K562 (cell line): ENCODE results near the gene TMEM156. TPM values are rescaled to one million over a fixed set of nuclear protein-coding genes. Genes with fewer than 3 reads are reported as not detected.

Experiments
- BDP1 ChIP-seq: IDR thresholded peaks from 3 replicates; pipeline ENCODE4 v1.6.1; 2011; ENCODE audit not compliant: insufficient read length, insufficient read depth
- MBD2 ChIP-seq: sonication (generic); IDR thresholded peaks from 2 replicates; pipeline ENCODE4 v1.6.1; 2016; ENCODE audit warnings: low read depth, borderline replicate concordance
- NR2F6 ChIP-seq: fragments of 450-650 bp; formaldehyde crosslinking; IDR thresholded peaks from 2 replicates; pipeline ENCODE4 v1.4.0; 2020; ENCODE audit warnings: mild to moderate bottlenecking
- PATZ1 ChIP-seq: fragments of 250-450 bp; sonication (Bioruptor Pico); IDR thresholded peaks from 2 replicates; pipeline ENCODE4 v1.5.0; 2020; ENCODE audit warnings: mild to moderate bottlenecking, borderline replicate concordance
- PHF8 ChIP-seq: fragments of 200-600 bp; sonication (generic); IDR thresholded peaks from 2 replicates; pipeline ENCODE4 v1.6.1; 2012; ENCODE audit warnings: mixed run types, mild to moderate bottlenecking, inconsistent platforms, low read length, moderate library complexity, borderline replicate concordance
- RBFOX2 ChIP-seq: fragments of 200-400 bp; formaldehyde crosslinking; IDR thresholded peaks from 2 replicates; pipeline ENCODE4 v1.6.1; 2017; ENCODE audit warnings: low read depth, mild to moderate bottlenecking, low read length, moderate library complexity
- RFX5 ChIP-seq: IDR thresholded peaks from 2 replicates; pipeline ENCODE4 v1.6.1; 2011; ENCODE audit warnings: low read depth, mild to moderate bottlenecking, improper control_type of control experiment, low read length
- RUNX1 ChIP-seq: sonication (generic); IDR thresholded peaks from 2 replicates; pipeline ENCODE4 v1.6.1; 2016; ENCODE audit warnings: antibody characterized with exemption, low read depth
- SMARCA4 ChIP-seq: fragments of 450-650 bp; IDR thresholded peaks from 2 replicates; pipeline ENCODE4 v1.6.1; 2016
- ZNF668 ChIP-seq: fragments of 250-450 bp; sonication (Bioruptor Pico); IDR thresholded peaks from 2 replicates; pipeline ENCODE4 v1.8.0; 2022; ENCODE audit warnings: mild to moderate bottlenecking, inconsistent platforms
- polyA plus RNA-seq, 8 experiments: library from polyadenylated mRNA; depleted of rRNA in 4 of 8; stranded (reverse) in 5 of 8; unstranded in 3 of 8; fragments of >200 nt; fragmentation: Nextera tagmentation in 2 of 8; fragmentation: Illumina TruSeq in 1 of 8; extraction: Ambion mirVana in 2 of 8; extraction: Trizol in 1 of 8; gene quantifications; 2 replicates each; pipeline versions ENCODE4 v1.2.1 to v1.2.3, GENCODE V29; 2011 to 2014; ENCODE audit warnings: inconsistent platforms in 1 of 8, missing spikeins in 1 of 8
- total RNA-seq, 7 experiments: library from RNA; depleted of rRNA in 6 of 7; stranded (reverse); fragments of >200 nt in 6 of 7; fragmentation: Illumina TruSeq in 2 of 7; extraction: Trizol in 2 of 7; gene quantifications; 2 replicates each; pipeline versions ENCODE4 v1.2.1 to v1.2.3, GENCODE V29; 2011 to 2021; ENCODE audit warnings: low replicate concordance in 1 of 7
- TF ChIP-seq, protein P1 (sequence below): fragments of 450-650 bp; IDR thresholded peaks from 2 replicates; pipeline ENCODE4 v1.6.1; 2016; ENCODE audit warnings: mild to moderate bottlenecking, moderate library complexity
- TF ChIP-seq, protein P2 (sequence below), 3 experiments: IDR thresholded peaks in 2 of 3; conservative IDR thresholded peaks in 1 of 3; 2 replicates each; pipeline ENCODE4 v1.5.1; 2011 to 2012; ENCODE audit warnings: low read length in 3 of 3, mild to moderate bottlenecking in 3 of 3, control low read depth in 2 of 3, improper control_type of control experiment in 1 of 3, inconsistent platforms in 1 of 3, low read depth in 1 of 3, mixed read lengths in 1 of 3, moderate library complexity in 1 of 3; ENCODE audit not compliant: insufficient read depth in 2 of 3

Gene TMEM156
- total and polyA plus RNA-seq, 9 of the 15 experiments (the other 6 are each of a cell fraction or from before 2014, with no cell fraction given) = 3.5 to 9.6 (median 6.4) TPM

DNA sequence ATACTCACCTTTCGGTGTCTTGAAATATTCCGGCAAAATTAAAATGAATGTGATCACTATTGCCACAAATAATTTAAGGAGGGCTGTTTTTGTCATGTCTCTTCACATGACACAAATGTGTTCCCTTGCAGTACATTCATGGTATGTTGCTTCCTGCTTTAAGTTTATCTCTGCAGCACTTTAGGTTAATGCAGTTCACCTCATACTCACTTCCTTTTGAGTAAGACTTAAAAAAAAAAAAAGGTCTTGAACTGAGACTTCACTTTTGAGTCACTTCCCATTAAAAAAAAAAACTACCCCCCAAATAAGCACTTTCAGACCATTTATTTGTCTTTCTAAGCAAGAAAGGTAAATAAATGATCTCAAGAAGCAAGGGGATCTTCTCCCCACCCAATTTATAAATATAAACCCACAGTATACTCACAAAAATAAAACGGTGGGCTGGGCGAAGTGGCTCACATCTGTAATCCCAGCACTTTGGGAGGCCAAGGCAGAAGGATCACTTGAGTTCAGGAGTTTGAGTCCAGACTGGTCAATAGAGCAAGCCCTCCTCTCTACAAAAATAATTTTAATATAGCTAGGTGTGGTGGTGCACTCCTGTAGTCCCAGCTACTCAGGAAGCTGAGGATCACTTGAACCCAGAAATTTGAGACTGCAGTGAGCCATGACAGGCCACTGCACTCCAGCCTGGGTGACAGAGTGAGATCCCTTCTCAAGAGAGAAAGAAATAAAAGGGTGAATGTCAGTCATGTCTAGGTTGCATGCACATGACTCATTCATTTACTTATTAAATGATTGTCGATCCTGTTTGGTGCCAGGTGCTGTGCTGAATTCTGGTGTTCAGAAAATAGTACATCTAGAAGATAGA is at the start of gene TMEM156 (continued):
- TF ChIP-seq, protein P1, sequence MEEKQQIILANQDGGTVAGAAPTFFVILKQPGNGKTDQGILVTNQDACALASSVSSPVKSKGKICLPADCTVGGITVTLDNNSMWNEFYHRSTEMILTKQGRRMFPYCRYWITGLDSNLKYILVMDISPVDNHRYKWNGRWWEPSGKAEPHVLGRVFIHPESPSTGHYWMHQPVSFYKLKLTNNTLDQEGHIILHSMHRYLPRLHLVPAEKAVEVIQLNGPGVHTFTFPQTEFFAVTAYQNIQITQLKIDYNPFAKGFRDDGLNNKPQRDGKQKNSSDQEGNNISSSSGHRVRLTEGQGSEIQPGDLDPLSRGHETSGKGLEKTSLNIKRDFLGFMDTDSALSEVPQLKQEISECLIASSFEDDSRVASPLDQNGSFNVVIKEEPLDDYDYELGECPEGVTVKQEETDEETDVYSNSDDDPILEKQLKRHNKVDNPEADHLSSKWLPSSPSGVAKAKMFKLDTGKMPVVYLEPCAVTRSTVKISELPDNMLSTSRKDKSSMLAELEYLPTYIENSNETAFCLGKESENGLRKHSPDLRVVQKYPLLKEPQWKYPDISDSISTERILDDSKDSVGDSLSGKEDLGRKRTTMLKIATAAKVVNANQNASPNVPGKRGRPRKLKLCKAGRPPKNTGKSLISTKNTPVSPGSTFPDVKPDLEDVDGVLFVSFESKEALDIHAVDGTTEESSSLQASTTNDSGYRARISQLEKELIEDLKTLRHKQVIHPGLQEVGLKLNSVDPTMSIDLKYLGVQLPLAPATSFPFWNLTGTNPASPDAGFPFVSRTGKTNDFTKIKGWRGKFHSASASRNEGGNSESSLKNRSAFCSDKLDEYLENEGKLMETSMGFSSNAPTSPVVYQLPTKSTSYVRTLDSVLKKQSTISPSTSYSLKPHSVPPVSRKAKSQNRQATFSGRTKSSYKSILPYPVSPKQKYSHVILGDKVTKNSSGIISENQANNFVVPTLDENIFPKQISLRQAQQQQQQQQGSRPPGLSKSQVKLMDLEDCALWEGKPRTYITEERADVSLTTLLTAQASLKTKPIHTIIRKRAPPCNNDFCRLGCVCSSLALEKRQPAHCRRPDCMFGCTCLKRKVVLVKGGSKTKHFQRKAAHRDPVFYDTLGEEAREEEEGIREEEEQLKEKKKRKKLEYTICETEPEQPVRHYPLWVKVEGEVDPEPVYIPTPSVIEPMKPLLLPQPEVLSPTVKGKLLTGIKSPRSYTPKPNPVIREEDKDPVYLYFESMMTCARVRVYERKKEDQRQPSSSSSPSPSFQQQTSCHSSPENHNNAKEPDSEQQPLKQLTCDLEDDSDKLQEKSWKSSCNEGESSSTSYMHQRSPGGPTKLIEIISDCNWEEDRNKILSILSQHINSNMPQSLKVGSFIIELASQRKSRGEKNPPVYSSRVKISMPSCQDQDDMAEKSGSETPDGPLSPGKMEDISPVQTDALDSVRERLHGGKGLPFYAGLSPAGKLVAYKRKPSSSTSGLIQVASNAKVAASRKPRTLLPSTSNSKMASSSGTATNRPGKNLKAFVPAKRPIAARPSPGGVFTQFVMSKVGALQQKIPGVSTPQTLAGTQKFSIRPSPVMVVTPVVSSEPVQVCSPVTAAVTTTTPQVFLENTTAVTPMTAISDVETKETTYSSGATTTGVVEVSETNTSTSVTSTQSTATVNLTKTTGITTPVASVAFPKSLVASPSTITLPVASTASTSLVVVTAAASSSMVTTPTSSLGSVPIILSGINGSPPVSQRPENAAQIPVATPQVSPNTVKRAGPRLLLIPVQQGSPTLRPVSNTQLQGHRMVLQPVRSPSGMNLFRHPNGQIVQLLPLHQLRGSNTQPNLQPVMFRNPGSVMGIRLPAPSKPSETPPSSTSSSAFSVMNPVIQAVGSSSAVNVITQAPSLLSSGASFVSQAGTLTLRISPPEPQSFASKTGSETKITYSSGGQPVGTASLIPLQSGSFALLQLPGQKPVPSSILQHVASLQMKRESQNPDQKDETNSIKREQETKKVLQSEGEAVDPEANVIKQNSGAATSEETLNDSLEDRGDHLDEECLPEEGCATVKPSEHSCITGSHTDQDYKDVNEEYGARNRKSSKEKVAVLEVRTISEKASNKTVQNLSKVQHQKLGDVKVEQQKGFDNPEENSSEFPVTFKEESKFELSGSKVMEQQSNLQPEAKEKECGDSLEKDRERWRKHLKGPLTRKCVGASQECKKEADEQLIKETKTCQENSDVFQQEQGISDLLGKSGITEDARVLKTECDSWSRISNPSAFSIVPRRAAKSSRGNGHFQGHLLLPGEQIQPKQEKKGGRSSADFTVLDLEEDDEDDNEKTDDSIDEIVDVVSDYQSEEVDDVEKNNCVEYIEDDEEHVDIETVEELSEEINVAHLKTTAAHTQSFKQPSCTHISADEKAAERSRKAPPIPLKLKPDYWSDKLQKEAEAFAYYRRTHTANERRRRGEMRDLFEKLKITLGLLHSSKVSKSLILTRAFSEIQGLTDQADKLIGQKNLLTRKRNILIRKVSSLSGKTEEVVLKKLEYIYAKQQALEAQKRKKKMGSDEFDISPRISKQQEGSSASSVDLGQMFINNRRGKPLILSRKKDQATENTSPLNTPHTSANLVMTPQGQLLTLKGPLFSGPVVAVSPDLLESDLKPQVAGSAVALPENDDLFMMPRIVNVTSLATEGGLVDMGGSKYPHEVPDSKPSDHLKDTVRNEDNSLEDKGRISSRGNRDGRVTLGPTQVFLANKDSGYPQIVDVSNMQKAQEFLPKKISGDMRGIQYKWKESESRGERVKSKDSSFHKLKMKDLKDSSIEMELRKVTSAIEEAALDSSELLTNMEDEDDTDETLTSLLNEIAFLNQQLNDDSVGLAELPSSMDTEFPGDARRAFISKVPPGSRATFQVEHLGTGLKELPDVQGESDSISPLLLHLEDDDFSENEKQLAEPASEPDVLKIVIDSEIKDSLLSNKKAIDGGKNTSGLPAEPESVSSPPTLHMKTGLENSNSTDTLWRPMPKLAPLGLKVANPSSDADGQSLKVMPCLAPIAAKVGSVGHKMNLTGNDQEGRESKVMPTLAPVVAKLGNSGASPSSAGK = peak; percentile 25; the same call in 1 of the 2 replicates
- TF ChIP-seq NR2F6 (no peak), BDP1 (no peak), SMARCA4 (peak; percentile 48; the same call in 1 of the 2 replicates), RBFOX2 (no peak), RUNX1 (no peak), PATZ1 (CRISPR knock-in tag) (no peak), RFX5 (no peak), ZNF668 (CRISPR knock-in tag) (no peak), PHF8 (peak; percentile 37; the same call in 1 of the 2 replicates), MBD2 (no peak)
- TF ChIP-seq, protein P2, sequence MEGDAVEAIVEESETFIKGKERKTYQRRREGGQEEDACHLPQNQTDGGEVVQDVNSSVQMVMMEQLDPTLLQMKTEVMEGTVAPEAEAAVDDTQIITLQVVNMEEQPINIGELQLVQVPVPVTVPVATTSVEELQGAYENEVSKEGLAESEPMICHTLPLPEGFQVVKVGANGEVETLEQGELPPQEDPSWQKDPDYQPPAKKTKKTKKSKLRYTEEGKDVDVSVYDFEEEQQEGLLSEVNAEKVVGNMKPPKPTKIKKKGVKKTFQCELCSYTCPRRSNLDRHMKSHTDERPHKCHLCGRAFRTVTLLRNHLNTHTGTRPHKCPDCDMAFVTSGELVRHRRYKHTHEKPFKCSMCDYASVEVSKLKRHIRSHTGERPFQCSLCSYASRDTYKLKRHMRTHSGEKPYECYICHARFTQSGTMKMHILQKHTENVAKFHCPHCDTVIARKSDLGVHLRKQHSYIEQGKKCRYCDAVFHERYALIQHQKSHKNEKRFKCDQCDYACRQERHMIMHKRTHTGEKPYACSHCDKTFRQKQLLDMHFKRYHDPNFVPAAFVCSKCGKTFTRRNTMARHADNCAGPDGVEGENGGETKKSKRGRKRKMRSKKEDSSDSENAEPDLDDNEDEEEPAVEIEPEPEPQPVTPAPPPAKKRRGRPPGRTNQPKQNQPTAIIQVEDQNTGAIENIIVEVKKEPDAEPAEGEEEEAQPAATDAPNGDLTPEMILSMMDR (IDR thresholded peaks at IDR 0.05 in 2 of 3, conservative IDR thresholded peaks at IDR 0.05 in 1 of 3; ENCODE audit: insufficient read depth in 2 of 3, low read depth in 1 of 3, low read length in 3 of 3) = no peak
